ENCODE data around the gene GAS7.
"Not testable (repeated sequence)": the region's sequence is repeated elsewhere in the genome, so short reads cannot be mapped to it uniquely, and the experiment has no call there.

Gene GAS7

GRCh38 chr17:10109146-10109545, 89.3 kb downstream of the GAS7 start:
- DNase-seq (ENCODE audit: low spot score) = no peak

DNA sequence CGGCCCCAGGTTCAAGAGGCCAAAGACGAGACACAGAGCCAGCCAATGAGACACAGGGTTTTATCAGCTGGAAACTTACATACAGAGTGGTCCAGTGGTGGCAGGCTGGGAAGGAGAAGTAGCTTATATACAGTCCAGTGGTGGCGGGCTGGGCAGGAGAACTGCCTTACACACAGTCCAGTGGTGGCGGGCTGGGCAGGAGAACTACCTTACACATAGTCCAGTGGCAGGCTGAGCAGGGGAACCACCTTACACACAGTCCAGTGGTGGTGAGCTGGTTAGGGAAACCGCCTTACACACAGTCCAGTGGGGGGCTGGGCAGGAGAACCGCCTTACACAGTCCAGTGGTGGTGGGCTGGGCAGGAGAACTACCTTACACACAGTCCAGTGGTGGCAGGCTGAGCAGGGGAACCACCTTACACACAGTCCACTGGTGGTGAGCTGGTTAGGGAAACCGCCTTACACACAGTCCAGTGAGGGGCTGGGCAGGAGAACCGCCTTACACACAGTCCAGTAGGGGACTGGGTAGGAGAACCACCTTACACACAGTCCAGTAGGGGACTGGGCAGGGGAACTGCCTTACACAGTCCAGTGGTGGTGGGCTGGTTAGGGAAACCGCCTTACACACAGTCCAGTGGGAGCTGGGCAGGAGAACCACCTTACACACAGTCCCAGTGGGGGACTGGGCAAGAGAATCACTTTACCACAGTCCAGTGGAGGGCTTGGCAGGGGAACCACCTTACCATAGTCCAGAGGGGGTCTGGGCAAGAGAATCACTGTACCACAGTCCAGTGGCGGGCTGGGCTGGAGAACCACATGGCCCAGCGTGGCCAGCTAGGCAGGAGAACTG, 90.9 kb downstream of the GAS7 start:
- DNase-seq (ENCODE audit: low spot score) = no peak

GRCh38 chr17:10106067-10106466, 92.3 kb downstream of the GAS7 start:
- no peak for DNase-seq (ENCODE audit: low spot score)

DNA sequence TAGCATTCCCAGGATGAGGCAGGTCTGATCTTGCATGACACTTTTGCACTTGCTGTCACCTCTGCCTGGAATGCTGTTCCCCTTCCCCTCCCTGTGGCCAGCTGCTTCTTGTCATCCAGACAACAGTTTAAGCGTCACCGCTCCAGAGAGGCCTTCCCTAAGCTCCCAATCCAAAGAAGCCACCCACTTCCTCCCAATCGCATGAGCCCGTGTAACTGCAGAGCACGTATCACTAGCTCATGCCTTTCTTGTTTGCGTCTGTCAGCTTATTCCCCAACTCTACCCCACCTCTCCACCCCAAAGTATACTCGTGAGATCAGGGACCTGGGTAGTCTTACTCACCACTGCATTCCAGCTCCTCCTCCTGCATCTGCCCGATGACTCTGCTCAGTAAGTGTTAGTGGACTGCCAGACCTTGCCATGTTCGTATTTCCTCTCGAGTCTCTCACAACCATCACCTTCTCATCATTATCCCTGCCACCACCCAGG, 92.8 kb downstream of the GAS7 start:
- no peak for DNase-seq (ENCODE audit: low spot score)

DNA sequence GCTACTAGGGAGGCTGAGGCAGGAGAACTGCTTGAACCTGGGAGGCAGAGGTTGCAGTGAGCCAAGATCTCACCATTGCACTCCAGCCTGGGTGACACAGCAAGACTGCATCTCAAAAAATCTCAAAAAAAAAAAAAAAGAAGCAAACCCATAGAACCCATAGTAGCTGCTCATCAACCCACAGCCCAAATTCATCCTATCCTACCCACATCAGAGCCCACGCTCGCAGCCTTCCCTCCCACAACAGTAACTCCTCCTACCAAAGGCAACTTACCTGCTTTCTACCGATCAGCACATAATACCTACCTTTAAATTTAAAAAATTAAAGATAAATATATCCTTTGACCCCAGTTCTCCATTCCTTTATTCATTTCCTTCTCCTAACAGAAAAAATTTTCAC, 94.7 kb downstream of the GAS7 start:
- DNase-seq (ENCODE audit: low spot score) = no peak

DNA sequence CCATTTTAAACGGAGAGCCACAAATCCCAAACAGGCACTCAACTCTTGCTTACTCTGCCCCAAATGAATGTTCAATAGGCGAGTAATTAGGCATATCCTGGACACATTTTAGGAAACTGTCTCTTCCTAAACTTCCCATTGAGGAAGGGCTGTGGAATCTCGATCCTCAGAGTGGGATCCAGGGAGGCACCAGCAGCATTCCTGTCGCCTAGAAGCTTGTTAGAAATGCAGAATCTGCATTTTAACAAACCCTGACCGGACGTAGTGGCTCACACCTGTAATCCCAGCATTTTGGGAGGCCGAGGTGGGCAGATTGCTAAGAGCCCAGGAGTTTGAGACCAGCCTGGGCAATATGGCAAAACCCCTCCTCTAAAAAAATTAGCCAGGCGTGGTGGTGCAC, 95.6 kb downstream of the GAS7 start:
- no peak for DNase-seq (ENCODE audit: low spot score)

- DNase-seq (ENCODE audit: low spot score) = no peak
Observed at GRCh38 chr17:10099051-10099571, 99.3 kb downstream of the GAS7 start.

DNA sequence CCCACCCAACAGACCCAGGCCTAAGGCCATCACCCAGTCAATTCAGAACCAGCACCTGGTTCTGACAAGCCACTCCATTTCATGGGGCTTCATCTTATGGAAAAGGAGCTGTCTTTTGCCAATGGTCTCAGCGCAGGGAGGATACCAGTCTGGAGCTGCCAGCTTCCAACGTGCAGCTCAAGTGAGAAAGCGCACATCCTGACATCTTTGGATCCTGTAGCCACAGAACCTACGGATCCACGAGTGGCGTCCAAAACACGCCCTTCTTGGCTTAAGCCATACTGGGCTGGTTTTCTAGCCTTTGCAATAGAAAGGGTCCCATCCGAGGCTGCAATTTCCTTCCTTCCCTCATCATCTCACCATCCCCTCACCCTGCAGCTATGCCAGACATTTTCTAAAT, 101.8 kb downstream of the GAS7 start:
- DNase-seq (ENCODE audit: low spot score) = no peak

GRCh38 chr17:10095295-10095694, 103.1 kb downstream of the GAS7 start:
- DNase-seq (ENCODE audit: low spot score) = not testable (repeated sequence)

DNA sequence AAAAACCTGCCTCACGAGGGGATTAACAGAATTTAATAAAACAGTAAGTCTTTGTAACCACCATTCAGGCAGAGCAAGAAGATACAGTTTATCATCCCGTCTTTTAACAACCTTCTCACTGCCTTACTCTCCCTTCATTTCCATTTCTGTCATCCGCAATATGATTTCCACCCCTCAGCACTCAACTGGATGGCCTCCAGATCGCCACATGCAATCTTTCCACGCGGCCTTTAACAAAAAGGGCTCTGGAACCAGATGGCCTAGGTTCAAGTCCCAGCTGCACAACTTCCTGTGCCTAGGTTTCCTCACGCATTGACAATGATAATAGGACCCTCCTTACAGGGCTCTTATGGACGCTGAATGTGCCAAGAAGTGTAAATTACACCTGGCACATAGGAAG, 103.6 kb downstream of the GAS7 start:
- DNase-seq (ENCODE audit: low spot score) = no peak

DNA sequence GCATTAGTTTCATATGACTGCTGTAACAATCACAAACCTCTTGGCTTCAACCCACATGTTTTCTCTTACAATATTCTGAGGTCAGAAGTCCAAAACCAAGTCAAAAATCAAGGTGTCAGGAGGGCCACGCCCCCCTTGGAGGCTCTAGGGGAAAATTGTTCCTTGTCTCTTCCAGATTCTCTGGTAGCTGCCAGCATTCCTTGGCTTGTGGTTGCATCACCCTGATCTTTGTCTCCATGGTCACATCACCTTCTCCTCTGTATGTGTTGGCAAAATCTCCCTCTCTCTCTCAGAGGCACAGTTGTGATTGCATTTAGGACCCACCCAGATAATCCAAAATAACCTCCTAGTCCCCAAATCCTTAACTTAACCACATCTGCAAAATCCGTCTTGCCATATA, 105.8 kb downstream of the GAS7 start:
- no peak for DNase-seq (ENCODE audit: low spot score)

- no peak for DNase-seq (ENCODE audit: low spot score)
Observed at GRCh38 chr17:10091046-10091445, 107.4 kb downstream of the GAS7 start.

GRCh38 chr17:10089196-10089804, 109.1 kb downstream of the GAS7 start:
- no peak for DNase-seq (ENCODE audit: low spot score)

GRCh38 chr17:10088444-10088843, 110.0 kb downstream of the GAS7 start:
- no peak for DNase-seq (ENCODE audit: low spot score)

- DNase-seq (ENCODE audit: low spot score) = no peak
Observed at GRCh38 chr17:10087355-10087754, 111.1 kb downstream of the GAS7 start.

DNA sequence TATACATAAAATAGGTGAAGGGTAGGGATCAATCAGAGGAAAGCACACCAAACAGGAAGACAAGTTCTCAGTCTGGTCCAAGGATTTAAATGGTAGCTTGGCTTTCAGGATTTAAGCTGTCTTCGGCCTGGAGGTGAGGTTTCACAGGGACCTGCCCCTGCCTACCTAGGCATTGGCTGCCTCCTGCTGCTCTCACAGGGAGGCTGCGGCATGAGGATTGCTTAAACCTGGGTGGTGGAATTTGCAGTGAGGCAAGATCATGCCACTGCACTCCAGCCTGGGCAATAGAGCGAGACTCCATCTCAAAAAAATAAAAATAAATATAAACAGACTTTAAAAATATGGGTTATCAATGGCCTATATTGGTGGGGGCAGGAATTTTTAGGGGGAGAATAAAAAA, 114.5 kb downstream of the GAS7 start:
- no peak for DNase-seq (ENCODE audit: low spot score)

- no peak for DNase-seq (ENCODE audit: low spot score)
Observed at GRCh38 chr17:10082795-10083194, 115.6 kb downstream of the GAS7 start.

GRCh38 chr17:10081571-10082169, 116.7 kb downstream of the GAS7 start:
- DNase-seq (ENCODE audit: low spot score) = no peak

DNA sequence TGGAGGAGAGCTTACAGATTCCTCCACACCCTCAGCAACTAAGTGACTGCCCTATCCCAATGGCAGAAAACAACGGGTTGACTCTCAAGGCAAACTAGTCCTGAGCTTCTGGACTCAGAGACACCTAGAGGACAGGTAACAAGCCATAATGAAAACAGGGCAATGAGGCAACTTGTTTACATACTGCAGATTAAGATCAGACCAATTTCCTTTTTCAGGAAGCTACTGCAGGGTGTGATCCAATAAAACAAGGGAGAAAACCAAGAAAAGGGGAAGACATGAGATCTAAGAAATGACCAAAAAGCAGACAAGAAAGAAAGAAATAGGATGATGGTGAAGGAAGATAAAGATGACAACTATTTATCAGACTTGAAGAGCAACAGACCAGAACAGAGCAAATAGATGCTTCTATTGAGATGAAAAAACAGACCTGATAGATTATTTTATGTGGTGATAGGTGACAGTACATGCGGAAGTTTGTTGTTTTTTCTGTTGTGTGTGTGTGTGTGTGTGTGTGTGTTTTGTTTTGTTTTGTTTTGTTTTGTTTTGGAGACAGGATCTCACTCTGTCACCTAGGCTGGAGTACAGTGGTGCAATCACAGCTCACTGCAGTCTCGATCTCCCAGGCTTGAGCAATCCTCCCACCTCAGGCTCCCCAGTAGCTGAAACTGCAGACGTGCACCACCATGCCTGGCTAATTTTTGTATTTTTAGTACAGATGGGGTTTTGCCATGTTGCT, 120.7 kb downstream of the GAS7 start:
- DNase-seq (ENCODE audit: low spot score) = no peak

GRCh38 chr17:10075919-10076318, 122.5 kb downstream of the GAS7 start:
- no peak for DNase-seq (ENCODE audit: low spot score)

- no peak for DNase-seq (ENCODE audit: low spot score)
Observed at GRCh38 chr17:10073941-10074340, 124.5 kb downstream of the GAS7 start.

All from COLO829 (cell line).